CD14-positive monocyte (primary cell): ENCODE measurements around the gene IDI1. TPM values are rescaled to one million over a fixed set of nuclear protein-coding genes. Genes with fewer than 3 reads are reported as not detected.
A peak's percentile ranks its signal among the peaks of the same experiment; 100 is the strongest.

Source experiments
- DNase-seq, 3 donors: peaks; one replicate each; pipeline ENCODE4 v3.0.0-alpha.2; 2011 to 2022
- H2AFZ ChIP-seq: 2 replicates; pipeline ENCODE4 v1.6.0; 2012; ENCODE audit warnings: mild to moderate bottlenecking, low read depth, low read length, inconsistent platforms; ENCODE audit not compliant: insufficient read depth, poor library complexity, severe bottlenecking
- H3K27ac ChIP-seq, 2 donors: 1 replicate in 1 of 2; 2 replicates in 1 of 2; pipeline ENCODE4 v1.5.1; 2012 to 2013; ENCODE audit warnings: low read length in 2 of 2, control low read depth in 1 of 2, inconsistent platforms in 1 of 2, low read depth in 1 of 2, mild to moderate bottlenecking in 1 of 2
- H3K27me3 ChIP-seq, 2 donors: one replicate each; pipeline versions ENCODE4 v1.6.0 to v1.6.1; 2011 to 2013; ENCODE audit warnings: low read length in 2 of 2; ENCODE audit not compliant: control insufficient read depth in 2 of 2, insufficient read depth in 2 of 2
- H3K36me3 ChIP-seq, 2 donors: replicated peaks in 1 of 2; 1 replicate in 1 of 2; 2 replicates in 1 of 2; pipeline versions ENCODE4 v1.5.1 to v1.6.1; 2012 to 2013; ENCODE audit warnings: low read length in 2 of 2, control low read depth in 1 of 2, inconsistent platforms in 1 of 2, mild to moderate bottlenecking in 1 of 2; ENCODE audit not compliant: insufficient read depth in 2 of 2, control insufficient read depth in 1 of 2
- H3K4me1 ChIP-seq, 2 donors: 1 replicate in 1 of 2; 2 replicates in 1 of 2; pipeline versions ENCODE4 v1.5.1 to v1.6.1; 2012 to 2013; ENCODE audit warnings: low read length in 2 of 2, control low read depth in 1 of 2, inconsistent platforms in 1 of 2, mild to moderate bottlenecking in 1 of 2, moderate library complexity in 1 of 2; ENCODE audit not compliant: insufficient read depth in 2 of 2, control insufficient read depth in 1 of 2
- H3K4me2 ChIP-seq: replicated peaks from 2 replicates; pipeline ENCODE3; 2012; ENCODE audit warnings: low read length, moderate library complexity, mild to moderate bottlenecking; ENCODE audit not compliant: poor library complexity, severe bottlenecking; ENCODE audit errors: extremely low read depth
- H3K4me3 ChIP-seq, 3 experiments: fragments of 200-600 bp in 1 of 3; sonication (generic) in 1 of 3; replicated peaks in 1 of 3; 1 replicate in 2 of 3; 2 replicates in 1 of 3; pipeline ENCODE4 v1.5.1; 2011 to 2013; ENCODE audit warnings: low read length in 3 of 3, mild to moderate bottlenecking in 3 of 3, control low read depth in 2 of 3, low read depth in 2 of 3, inconsistent platforms in 1 of 3, moderate library complexity in 1 of 3
- H3K79me2 ChIP-seq: 2 replicates; pipeline ENCODE4 v1.6.0; 2012; ENCODE audit warnings: mild to moderate bottlenecking, control low read depth, inconsistent platforms, low read length, moderate library complexity; ENCODE audit not compliant: insufficient read depth
- H3K9ac ChIP-seq: 2 replicates; pipeline ENCODE4 v1.6.0; 2017; ENCODE audit warnings: low read length, mild to moderate bottlenecking; ENCODE audit not compliant: insufficient read depth, poor library complexity, severe bottlenecking
- H3K9me3 ChIP-seq, 2 donors: replicated peaks in 1 of 2; 1 replicate in 1 of 2; 2 replicates in 1 of 2; pipeline versions ENCODE4 v1.5.1 to v1.6.1; 2012 to 2013; ENCODE audit warnings: low read length in 2 of 2, control low read depth in 1 of 2; ENCODE audit not compliant: control insufficient read depth in 1 of 2, insufficient read depth in 1 of 2
- H4K20me1 ChIP-seq: 2 replicates; pipeline ENCODE4 v1.6.0; 2012; ENCODE audit warnings: mild to moderate bottlenecking, low read length, control low read depth, moderate library complexity; ENCODE audit not compliant: insufficient read depth
- H3K27ac Mint-ChIP-seq, 7 donors: one replicate each; pipeline ENCODE4 v1.8.0; 2020; ENCODE audit warnings: mild to moderate bottlenecking in 7 of 7, mixed read lengths in 7 of 7, moderate library complexity in 6 of 7, inconsistent platforms in 2 of 7
- H3K27me3 Mint-ChIP-seq, 3 donors: one replicate each; pipeline ENCODE4 v1.8.0; 2021 to 2022; ENCODE audit warnings: low read depth in 3 of 3, mild to moderate bottlenecking in 3 of 3, mixed read lengths in 3 of 3, moderate library complexity in 3 of 3, inconsistent platforms in 1 of 3
- H3K36me3 Mint-ChIP-seq, 2 donors: one replicate each; pipeline ENCODE4 v1.8.0; 2020; ENCODE audit warnings: mixed read lengths in 2 of 2, inconsistent platforms in 1 of 2, mild to moderate bottlenecking in 1 of 2
- H3K4me1 Mint-ChIP-seq: one replicate; pipeline ENCODE4 v1.8.0; 2020; ENCODE audit warnings: mild to moderate bottlenecking, mixed read lengths
- H3K4me3 Mint-ChIP-seq, 2 donors: one replicate each; pipeline ENCODE4 v1.8.0; 2020; ENCODE audit warnings: mild to moderate bottlenecking in 2 of 2, mixed read lengths in 2 of 2, moderate library complexity in 1 of 2
- H3K9me3 Mint-ChIP-seq, 7 donors: one replicate each; pipeline ENCODE4 v1.8.0; 2020 to 2022; ENCODE audit warnings: mixed read lengths in 7 of 7, mild to moderate bottlenecking in 6 of 7, moderate library complexity in 6 of 7, inconsistent platforms in 2 of 7
- WGBS: methylation state at CpG from one replicate; pipeline ENCODE4 v1.1.5; 2013; ENCODE audit warnings: missing lambda C conversion rate; ENCODE audit not compliant: insufficient coverage; 5-methylcytosine and 5-hydroxymethylcytosine counted together
- intact Hi-C, 2 donors: fragments of 100-400 bp; cut with micrococcal nuclease; formaldehyde crosslinking; loops; one replicate each; pipeline versions ENCODE4 v1.15.0 to v1.15.1; 2023
- polyA plus RNA-seq, 3 donors: library from polyadenylated mRNA; depleted of rRNA in 1 of 3; unstranded in 2 of 3; stranded (reverse) in 1 of 3; fragments of 300-500 nt in 2 of 3; fragments of >200 nt in 1 of 3; fragmentation: Illumina TruSeq in 2 of 3; gene quantifications; 1 replicate in 2 of 3; 2 replicates in 1 of 3; pipeline ENCODE4 v1.2.3, GENCODE V29; 2012 to 2021
- TF ChIP-seq, protein P1 (sequence below): fragments of 200-600 bp; IDR thresholded peaks from one replicate; pipeline ENCODE4 v1.8.0; 2022; ENCODE audit warnings: antibody characterized with exemption, mild to moderate bottlenecking

IDI1 gene
- polyA plus RNA-seq, 3 donors, result 35.0 to 139 (median 46.9) TPM

DNA sequence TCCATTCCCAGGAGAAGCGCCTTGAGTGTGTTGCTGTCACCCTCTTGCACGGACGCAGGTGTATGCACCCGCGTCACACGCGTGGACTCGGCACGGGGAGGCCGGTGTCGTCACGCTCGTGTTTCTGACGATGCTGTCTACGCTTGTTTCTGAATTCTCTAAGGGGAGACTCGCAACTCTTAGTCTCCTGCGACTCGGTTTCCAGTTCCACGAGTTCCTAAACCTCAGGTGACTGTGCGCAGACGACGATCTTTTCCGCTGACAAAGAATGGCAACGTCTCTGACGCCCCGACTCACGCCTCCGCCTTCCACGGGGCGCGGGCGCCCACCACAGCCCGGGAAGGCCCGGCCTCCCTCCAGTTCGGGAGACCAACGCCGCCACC lies 579 bp downstream of the IDI1 start:
- peaks cover 55% of the 10 kb centered on the region for H3K4me1 Mint-ChIP-seq
- H3K9me3 Mint-ChIP-seq, result no peaks in the 10 kb centered on the region
- TF ChIP-seq, protein P1, sequence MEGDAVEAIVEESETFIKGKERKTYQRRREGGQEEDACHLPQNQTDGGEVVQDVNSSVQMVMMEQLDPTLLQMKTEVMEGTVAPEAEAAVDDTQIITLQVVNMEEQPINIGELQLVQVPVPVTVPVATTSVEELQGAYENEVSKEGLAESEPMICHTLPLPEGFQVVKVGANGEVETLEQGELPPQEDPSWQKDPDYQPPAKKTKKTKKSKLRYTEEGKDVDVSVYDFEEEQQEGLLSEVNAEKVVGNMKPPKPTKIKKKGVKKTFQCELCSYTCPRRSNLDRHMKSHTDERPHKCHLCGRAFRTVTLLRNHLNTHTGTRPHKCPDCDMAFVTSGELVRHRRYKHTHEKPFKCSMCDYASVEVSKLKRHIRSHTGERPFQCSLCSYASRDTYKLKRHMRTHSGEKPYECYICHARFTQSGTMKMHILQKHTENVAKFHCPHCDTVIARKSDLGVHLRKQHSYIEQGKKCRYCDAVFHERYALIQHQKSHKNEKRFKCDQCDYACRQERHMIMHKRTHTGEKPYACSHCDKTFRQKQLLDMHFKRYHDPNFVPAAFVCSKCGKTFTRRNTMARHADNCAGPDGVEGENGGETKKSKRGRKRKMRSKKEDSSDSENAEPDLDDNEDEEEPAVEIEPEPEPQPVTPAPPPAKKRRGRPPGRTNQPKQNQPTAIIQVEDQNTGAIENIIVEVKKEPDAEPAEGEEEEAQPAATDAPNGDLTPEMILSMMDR, result no peak
- WGBS, result 0% methylated on average over 37 of the region's 37 CpGs
- Histone ChIP-seq H3K9ac (peak overlapping the region; percentile 94), H3K4me1 (peaks cover 40 to 64% of the 10 kb centered on the region in 2 donors), H3K9me3 (no peaks in the 10 kb centered on the region), H3K79me2 (peaks cover 78% of the 10 kb centered on the region), H2AFZ (peak overlapping the region; percentile 55), H3K4me3 (peak overlapping the region; percentile 77 to 94 (median 87)), H3K36me3 (peaks cover 8 to 29% of the 10 kb centered on the region in 2 donors), H3K27me3 (no peaks in the 10 kb centered on the region), H3K4me2 (peak overlapping the region; percentile 87), H3K27ac (peak overlapping the region; percentile 98 to 100), H4K20me1 (peaks cover 44% of the 10 kb centered on the region)
- no peaks in the 10 kb centered on the region for H3K27me3 Mint-ChIP-seq
- intact Hi-C loops, result no loop called here
- peak overlapping the region; percentile 98 to 100 (median 99) for H3K27ac Mint-ChIP-seq
- DNase-seq, result peak; percentile 30 to 67 (median 52)
- H3K4me3 Mint-ChIP-seq, result peak overlapping the region; percentile 91 to 94
- peaks cover 17 to 25% of the 10 kb centered on the region in 2 donors for H3K36me3 Mint-ChIP-seq

DNA sequence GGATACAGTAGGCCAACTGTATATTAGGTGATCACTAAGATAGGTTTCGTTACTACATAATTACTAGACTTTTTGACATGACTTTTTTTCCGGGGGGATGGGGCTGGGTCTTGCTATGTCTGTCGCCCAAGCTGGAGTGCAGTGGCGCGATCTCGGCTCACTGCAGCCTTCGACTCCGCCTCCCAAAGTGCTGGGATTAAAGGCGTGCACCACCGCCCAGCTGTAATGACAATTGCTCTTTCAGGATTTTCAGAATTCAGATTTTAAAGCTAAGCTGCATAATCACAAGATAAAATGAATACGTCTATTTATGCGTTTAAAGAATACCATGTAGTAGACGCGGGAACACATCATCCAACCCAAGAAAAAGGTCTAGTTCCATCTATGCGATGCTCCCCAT lies 982 bp downstream of the IDI1 start:
- Mint-ChIP-seq H3K9me3 (no peaks in the 10 kb centered on the region), H3K36me3 (peaks cover 18 to 21% of the 10 kb centered on the region in 2 donors), H3K27me3 (no peaks in the 10 kb centered on the region), H3K27ac (peak overlapping the region; percentile 98 to 100 (median 99)), H3K4me3 (peak overlapping the region; percentile 91 to 94), H3K4me1 (peaks cover 57% of the 10 kb centered on the region)
- H3K4me3 ChIP-seq, result peak overlapping the region; percentile 77 to 94 (median 87)
- peaks cover 4 to 25% of the 10 kb centered on the region in 2 donors for H3K36me3 ChIP-seq
- H3K27ac ChIP-seq, result peak overlapping the region; percentile 98 to 100
- no peaks in the 10 kb centered on the region for H3K9me3 ChIP-seq
- no peak for DNase-seq
- intact Hi-C loops, result no loop called here
- H3K4me2 ChIP-seq, result peak overlapping the region; percentile 87
- 7% methylated on average over 11 of the region's 15 CpGs for WGBS
- peak overlapping the region; percentile 55 for H2AFZ ChIP-seq
- H3K79me2 ChIP-seq, result peaks cover 74% of the 10 kb centered on the region
- H4K20me1 ChIP-seq, result peaks cover 40% of the 10 kb centered on the region
- peaks cover 44 to 68% of the 10 kb centered on the region in 2 donors for H3K4me1 ChIP-seq
- no peaks in the 10 kb centered on the region for H3K27me3 ChIP-seq
- peak overlapping the region; percentile 94 for H3K9ac ChIP-seq
- TF ChIP-seq, protein P1, result no peak
